NCI-H1092 (cell line): ENCODE data around the gene RAB40B.
"Not testable (repeated sequence)": the region's sequence is repeated elsewhere in the genome, so short reads cannot be mapped to it uniquely, and the experiment has no call there.

Experiments
- DNase-seq: peaks from one replicate; lab custom pipeline; 2025; lab: John Stamatoyannopoulos, UW

The RAB40B gene

DNA sequence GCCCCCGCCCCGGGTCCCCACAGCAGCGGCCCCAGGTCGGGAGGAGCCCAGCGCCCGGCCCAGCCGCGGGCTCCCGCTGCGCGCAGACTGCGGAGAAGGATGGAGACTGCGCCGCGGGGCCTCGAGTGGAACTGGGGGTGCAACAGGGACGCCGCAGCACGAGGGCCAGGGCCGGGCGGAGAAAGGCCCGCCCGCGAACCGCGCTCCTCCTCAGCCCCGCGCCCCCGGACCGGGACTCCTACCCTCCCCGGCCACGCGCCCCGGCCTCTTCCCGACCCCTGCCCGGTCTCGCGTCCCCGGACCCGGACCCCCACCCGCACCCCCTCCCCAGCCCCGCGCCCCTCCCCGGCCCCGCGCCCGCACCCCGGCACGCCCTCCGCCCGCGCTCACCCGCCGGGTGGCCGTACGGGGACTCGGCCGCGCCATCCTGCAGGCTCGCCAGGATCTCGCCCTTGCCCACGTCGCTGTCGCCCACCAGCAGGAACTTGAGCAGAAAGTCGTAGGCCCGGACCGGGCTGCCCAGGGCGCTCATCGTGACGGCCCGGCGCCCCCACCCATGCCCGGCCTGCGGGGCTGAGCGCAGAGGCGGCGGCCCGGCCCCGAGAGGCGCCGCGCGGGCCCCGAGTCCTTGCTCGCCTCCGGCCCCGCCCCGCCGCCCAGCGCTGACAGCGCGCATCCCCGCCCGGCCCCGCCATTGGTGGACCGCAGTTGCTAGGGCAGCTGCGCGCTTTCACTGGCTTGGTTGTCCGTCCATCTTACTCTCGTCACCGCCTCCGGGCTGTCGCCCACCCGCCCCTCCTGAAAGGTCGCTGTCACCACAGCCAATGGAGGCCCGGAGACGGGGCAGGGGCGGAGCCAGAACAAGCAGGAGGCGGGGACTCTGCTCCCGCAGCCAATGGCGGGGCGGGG lies at the start of gene RAB40B:
TSS of gene RAB40B (minus strand) at position 634 of the 909 bp plus-strand sequence. CDS start at position 532, 102 bp downstream.
- peak; percentile 96 for DNase-seq

GRCh38 chr17:82745524-82745923 lies 47.0 kb upstream of the RAB40B start:
- DNase-seq = no peak

- DNase-seq = not testable (repeated sequence)
Measured at GRCh38 chr17:82744736-82745135, 46.2 kb upstream of the RAB40B start.

DNA sequence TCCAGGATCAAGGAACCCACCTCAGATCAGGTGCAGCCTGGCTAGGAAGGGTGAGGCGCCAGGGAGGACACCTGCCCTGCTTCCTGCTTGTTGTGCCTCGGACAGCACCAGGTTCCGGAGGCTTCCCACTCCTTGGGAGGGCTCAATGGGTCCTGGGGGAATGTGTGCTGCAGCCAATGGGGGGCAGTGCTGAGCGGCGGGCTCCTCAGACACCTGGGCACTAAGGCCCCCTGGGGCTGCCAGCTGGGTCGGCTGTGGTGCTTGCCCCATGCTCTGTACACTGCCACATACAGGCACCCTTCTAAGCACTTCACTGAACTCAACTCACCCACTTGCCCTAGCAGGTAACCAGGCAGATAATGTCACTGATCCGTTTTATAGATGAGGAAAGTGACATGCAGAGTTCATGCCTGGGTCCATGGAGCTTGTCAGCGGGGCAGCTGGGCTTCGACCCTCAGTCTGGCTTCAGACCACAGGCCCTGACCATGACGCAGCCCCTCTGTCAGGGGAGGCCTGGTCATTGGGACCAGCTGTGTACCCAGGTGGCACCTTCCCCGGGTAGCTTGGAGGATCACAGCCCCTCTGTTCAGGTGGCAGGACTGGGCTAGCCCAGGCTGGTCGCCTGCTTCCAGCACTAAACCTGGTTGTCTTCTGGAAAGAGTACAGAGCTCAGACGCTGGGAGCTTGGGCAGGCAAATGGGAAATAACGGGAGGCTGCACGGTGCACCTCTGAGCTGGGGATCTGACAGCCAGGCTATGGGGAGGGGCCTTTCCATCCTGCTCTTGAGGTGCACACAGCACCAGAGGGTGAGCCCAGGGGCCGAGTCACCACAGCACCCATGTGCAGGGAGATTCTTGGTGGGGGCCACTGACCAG lies 45.1 kb upstream of the RAB40B start:
- DNase-seq = no peak

GRCh38 chr17:82740906-82741759 lies 42.6 kb upstream of the RAB40B start:
- no peak for DNase-seq

DNA sequence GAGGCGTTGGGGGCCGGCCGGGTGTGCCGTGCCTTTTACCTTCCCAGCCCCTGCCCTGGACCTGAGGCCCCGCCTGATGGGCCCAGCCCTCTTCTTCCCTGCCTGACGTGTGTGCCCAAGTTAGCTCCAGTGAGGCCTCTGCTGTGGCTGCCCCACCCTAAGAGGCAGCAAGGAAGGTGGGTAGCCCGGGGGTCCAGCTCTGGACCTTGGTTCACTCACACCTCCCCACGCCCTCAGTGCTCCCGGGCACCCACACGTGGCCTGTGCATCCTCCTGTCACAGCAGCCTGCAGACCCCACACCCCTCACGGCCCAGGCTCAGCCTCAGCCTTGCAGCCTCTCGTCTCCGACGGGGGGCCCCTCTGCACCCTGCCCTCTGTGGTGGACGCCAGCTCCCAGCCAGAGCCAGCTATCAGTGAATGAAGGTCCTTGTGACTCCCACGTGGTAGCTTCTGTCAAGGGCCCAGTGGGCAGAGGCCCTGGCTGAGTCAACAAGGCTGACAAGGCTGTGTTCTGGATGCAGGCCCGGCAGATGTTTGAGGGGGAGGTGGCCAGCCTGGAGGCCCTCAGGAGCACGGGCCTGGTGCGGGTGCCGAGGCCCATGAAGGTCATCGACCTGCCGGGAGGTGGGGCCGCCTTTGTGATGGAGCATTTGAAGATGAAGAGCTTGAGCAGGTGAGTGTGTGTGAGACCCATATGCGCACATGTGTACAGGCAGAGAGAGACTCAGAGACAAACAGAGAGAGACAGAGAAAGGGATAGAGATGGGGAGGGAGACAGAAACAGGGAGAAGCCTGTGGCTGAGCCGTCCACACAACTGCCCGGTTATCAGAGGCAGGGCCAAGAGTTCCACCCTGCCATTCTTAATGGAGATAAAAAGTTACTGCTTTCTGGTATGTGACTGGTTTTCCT lies 39.7 kb upstream of the RAB40B start:
- DNase-seq = peak; percentile 55

- DNase-seq = no peak
Measured at GRCh38 chr17:82736511-82737185, 38.1 kb upstream of the RAB40B start.

DNA sequence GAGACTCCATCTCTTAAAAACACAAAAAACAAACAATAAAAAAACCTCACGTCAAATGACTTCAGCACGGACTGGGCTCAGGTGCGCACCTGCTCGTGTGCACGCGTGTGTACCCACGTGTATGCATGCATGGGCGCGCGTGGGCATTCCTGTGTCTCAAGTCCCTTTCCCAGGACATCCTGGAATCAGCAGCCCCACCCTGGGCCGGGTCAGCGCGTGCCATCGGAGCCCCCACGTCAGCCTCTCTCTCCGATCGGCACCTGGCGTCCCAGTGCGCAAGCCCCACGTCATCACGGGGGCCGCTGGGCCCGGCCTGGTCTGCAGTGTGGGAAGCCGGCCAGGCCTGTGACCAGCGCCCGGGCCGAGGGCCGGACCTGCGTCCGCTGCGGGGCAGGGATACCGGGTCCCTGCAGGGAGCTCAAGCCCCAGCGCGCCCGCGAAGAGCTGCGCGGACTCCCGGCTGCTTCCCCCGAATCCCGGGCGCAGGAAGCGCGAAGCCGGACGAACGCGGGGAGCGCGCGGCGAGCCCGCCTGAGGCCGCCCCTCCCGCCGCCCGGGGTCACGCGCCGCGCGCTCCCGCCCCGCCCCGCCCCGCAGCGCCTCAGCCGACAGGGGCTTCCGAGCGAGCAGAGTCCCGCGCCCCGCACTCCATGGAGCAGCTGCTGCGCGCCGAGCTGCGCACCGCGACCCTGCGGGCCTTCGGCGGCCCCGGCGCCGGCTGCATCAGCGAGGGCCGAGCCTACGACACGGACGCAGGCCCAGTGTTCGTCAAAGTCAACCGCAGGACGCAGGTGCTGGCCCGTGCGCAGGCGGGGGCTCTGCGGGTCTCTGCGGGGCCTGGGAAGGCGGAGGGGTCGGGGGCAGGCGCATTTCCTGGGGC lies 36.7 kb upstream of the RAB40B start, which contains the start of gene FN3K:
TSS of gene FN3K (plus strand) at position 629 of the 880 bp plus-strand sequence. CDS start at position 651, 22 bp downstream.
- peak; percentile 39 for DNase-seq

GRCh38 chr17:82732118-82732743 lies 33.7 kb upstream of the RAB40B start:
- no peak for DNase-seq

- no peak for DNase-seq
Measured at GRCh38 chr17:82729479-82730260, 31.2 kb upstream of the RAB40B start.

GRCh38 chr17:82726427-82726826 lies 27.9 kb upstream of the RAB40B start:
- DNase-seq = no peak

DNA sequence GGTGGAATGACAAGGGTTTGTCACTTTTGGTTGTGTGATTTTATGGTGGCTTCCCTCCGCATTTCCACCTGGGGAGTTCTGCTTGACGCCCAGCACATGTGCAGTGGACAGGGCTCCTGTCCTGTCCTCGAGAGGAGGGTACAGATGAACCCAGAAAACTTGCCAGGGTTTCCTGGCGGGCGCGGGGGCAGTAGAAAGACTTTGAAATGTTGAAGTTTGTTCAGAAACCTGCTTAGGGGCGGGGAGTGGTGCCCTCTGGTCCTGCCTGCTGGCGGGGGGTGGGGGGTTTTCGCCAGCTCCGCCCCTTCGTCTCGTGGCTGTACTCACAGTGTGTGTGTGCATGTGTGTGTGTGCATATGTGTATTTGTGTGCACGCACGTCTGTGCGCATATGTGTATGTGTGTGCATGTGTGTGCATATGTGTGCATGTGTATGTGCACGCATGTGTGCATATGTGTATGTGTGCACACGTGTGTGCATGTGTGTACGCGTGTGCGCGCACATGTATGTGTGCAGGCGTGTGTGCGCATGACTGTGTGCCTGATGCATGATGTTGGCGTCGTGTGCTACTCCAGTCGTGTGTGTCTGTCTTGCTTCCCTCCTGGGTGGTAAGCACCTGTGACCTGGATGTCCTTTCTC lies 24.8 kb upstream of the RAB40B start:
- no peak for DNase-seq

GRCh38 chr17:82722341-82723013 lies 24.0 kb upstream of the RAB40B start:
- no peak for DNase-seq

DNA sequence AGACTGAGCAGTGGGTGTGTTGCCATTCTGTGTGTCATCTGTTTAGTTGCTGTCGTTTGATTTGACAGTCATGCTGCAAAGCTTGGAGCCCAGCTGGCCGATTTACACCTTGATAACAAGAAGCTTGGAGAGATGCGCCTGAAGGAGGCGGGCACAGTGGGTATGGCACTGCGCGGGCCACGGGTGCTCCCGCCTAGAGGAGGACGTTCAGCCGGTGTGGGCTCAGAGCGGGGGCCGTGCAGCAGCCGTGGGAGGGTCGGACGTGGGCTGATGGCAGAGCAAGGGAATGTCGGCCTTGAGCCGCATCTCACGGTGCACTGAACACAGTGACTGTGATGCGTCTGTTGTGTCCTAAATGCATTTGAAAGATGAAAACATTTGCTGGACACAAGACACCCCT lies 21.7 kb upstream of the RAB40B start:
- no peak for DNase-seq

- DNase-seq = no peak
Measured at GRCh38 chr17:82718986-82719685, 20.6 kb upstream of the RAB40B start.
